SK-N-SH (cell line): ENCODE results near the gene CNGA3. TPM values are rescaled to one million over a fixed set of nuclear protein-coding genes. Genes with fewer than 3 reads are reported as not detected.
"Not testable (repeated sequence)": the region's sequence is repeated elsewhere in the genome, so short reads cannot be mapped to it uniquely, and the experiment has no call there.

Experiments
- CTCF ChIA-PET: fragments of 300-600, 350-600 bp; formaldehyde crosslinking; extraction: SDS; loops from one replicate; lab custom pipeline; 2021; lab: Yijun Ruan, JAX
- POLR2A ChIA-PET: fragments of 350-600 bp; sonication (Branson Sonifier 250); formaldehyde crosslinking; extraction: SDS; loops from one replicate; lab custom pipeline; 2020; ENCODE audit warnings: antibody characterized with exemption, inconsistent platforms; lab: Yijun Ruan, JAX
- DNase-seq: peaks from one replicate; pipeline ENCODE4 v3.0.0; 2012
- H2AFZ ChIP-seq: fragments of 200-600 bp; sonication (generic); 2 replicates; pipeline ENCODE4 v1.8.1; 2016; ENCODE audit warnings: antibody characterized with exemption, mild to moderate bottlenecking, low read depth
- H3F3A ChIP-seq: fragments of 200-600 bp; sonication (generic); replicated peaks from 2 replicates; pipeline ENCODE3; 2016; ENCODE audit warnings: antibody characterized with exemption, mild to moderate bottlenecking; ENCODE audit not compliant: insufficient read depth
- H3K27ac ChIP-seq, 2 experiments: fragments of 200-500 bp in 1 of 2; fragments of 200-600 bp in 1 of 2; sonication (Bioruptor generic) in 1 of 2; sonication (generic), shearing (Covaris generic) in 1 of 2; 2 replicates each; pipeline versions ENCODE4 v1.5.1 to v1.6.1; 2014 to 2016; ENCODE audit warnings: low read depth in 2 of 2, inconsistent platforms in 1 of 2, low read length in 1 of 2, mild to moderate bottlenecking in 1 of 2, mixed read lengths in 1 of 2
- H3K27me3 ChIP-seq: fragments of 200-600 bp; sonication (generic), shearing (Covaris generic); 2 replicates; pipeline ENCODE4 v1.6.1; 2016; ENCODE audit warnings: mixed run types; ENCODE audit not compliant: insufficient read depth
- H3K36me3 ChIP-seq, 2 experiments: fragments of 200-500 bp in 1 of 2; fragments of 200-600 bp in 1 of 2; sonication (Bioruptor generic) in 1 of 2; sonication (generic) in 1 of 2; replicated peaks in 1 of 2; 2 replicates each; pipeline versions ENCODE3 to v1.5.1; 2014 to 2016; ENCODE audit warnings: low read length in 1 of 2, mild to moderate bottlenecking in 1 of 2; ENCODE audit not compliant: insufficient read depth in 2 of 2, control insufficient read depth in 1 of 2
- H3K4me1 ChIP-seq, 2 experiments: fragments of 200-500 bp in 1 of 2; fragments of 200-600 bp in 1 of 2; sonication (Bioruptor generic) in 1 of 2; sonication (generic), shearing (Covaris generic) in 1 of 2; 2 replicates each; pipeline versions ENCODE4 v1.5.1 to v1.6.1; 2014 to 2016; ENCODE audit warnings: low read depth in 1 of 2, low read length in 1 of 2, mixed run types in 1 of 2; ENCODE audit not compliant: insufficient read depth in 2 of 2, control insufficient read depth in 1 of 2
- H3K4me2 ChIP-seq: fragments of 200-600 bp; sonication (generic), shearing (Covaris generic); 2 replicates; pipeline ENCODE4 v1.6.1; 2017; ENCODE audit warnings: mixed run types
- H3K4me3 ChIP-seq, 2 experiments: fragments of 200-500 bp in 1 of 2; fragments of 200-600 bp in 1 of 2; sonication (Bioruptor generic) in 1 of 2; sonication (generic), shearing (Covaris generic) in 1 of 2; 2 replicates each; pipeline versions ENCODE4 v1.5.1 to v1.8.1; 2014 to 2016; ENCODE audit warnings: low read depth in 2 of 2, inconsistent platforms in 1 of 2, low read length in 1 of 2, mild to moderate bottlenecking in 1 of 2, mixed read lengths in 1 of 2, moderate library complexity in 1 of 2
- H3K79me2 ChIP-seq: fragments of 200-600 bp; sonication (generic); 2 replicates; pipeline ENCODE4 v1.8.1; 2017; ENCODE audit warnings: mild to moderate bottlenecking; ENCODE audit not compliant: insufficient read depth
- H3K9ac ChIP-seq: fragments of 200-600 bp; sonication (generic); 2 replicates; pipeline ENCODE4 v1.6.1; 2017; ENCODE audit warnings: mixed run types
- H3K9me2 ChIP-seq: fragments of 200-600 bp; sonication (generic); 2 replicates; pipeline ENCODE4 v1.6.1; 2017; ENCODE audit warnings: mixed run types
- H3K9me3 ChIP-seq: fragments of 200-600 bp; sonication (generic); 2 replicates; pipeline ENCODE4 v1.6.1; 2017; ENCODE audit warnings: mixed run types, mild to moderate bottlenecking, moderate library complexity
- H4K20me1 ChIP-seq: fragments of 200-600 bp; sonication (generic); 2 replicates; pipeline ENCODE4 v1.6.1; 2017; ENCODE audit warnings: mild to moderate bottlenecking, mixed run types; ENCODE audit not compliant: insufficient read depth
- CTCF ChIP-seq: fragments of 200-600 bp; sonication (generic); IDR thresholded peaks from 2 replicates; pipeline ENCODE4 v1.6.1; 2017; ENCODE audit warnings: antibody characterized with exemption, mild to moderate bottlenecking, moderate library complexity
- EZH2phosphoT487 ChIP-seq: fragments of 200-600 bp; sonication (generic); IDR thresholded peaks from 2 replicates; pipeline ENCODE4 v1.6.1; 2017; ENCODE audit warnings: low read depth, mixed run types, mild to moderate bottlenecking, antibody characterized with exemption, moderate library complexity, borderline replicate concordance
- FOXJ3 ChIP-seq: sonication (generic); formaldehyde crosslinking; IDR thresholded peaks from 2 replicates; pipeline ENCODE4 v1.5.1; 2020; ENCODE audit warnings: mild to moderate bottlenecking, missing genetic modification reagents
- PBX3 ChIP-seq: IDR thresholded peaks from 2 replicates; pipeline ENCODE4; 2012
- RAD21 ChIP-seq: IDR thresholded peaks from 2 replicates; pipeline ENCODE4 v1.6.1; 2012; ENCODE audit warnings: mild to moderate bottlenecking, low read length
- RCOR1 ChIP-seq: fragments of 150-350 bp; IDR thresholded peaks from 2 replicates; pipeline ENCODE4 v1.6.1; 2017; ENCODE audit warnings: antibody characterized with exemption, low read length
- RFX5 ChIP-seq: IDR thresholded peaks from 2 replicates; pipeline ENCODE4 v1.6.1; 2012; ENCODE audit warnings: mild to moderate bottlenecking, improper control_type of control experiment, low read length
- WGBS: methylation state at CpG from one replicate; pipeline ENCODE4 v1.1.6; 2017; ENCODE audit warnings: low lambda C conversion rate; 5-methylcytosine and 5-hydroxymethylcytosine counted together
- polyA plus RNA-seq, 3 experiments: library from polyadenylated mRNA; depleted of rRNA; stranded (reverse); fragments of >200 nt; gene quantifications; 2 replicates each; pipeline ENCODE4 v1.2.3, GENCODE V29; 2012

Gene CNGA3
- polyA plus RNA-seq, 1 of the 3 experiments (the other 2 are of a cell fraction) = not detected

GRCh38 chr2:98412751-98413458, 66.6 kb downstream of the CNGA3 start (continued):
- TF ChIP-seq CTCF (peak; percentile 78), RAD21 (peak; percentile 91), PBX3 (no peak), RCOR1 (peak; percentile 62; the same call in 1 of the 2 replicates), FOXJ3 (CRISPR knock-in tag) (no peak), EZH2phosphoT487 (no peak), RFX5 (no peak)

GRCh38 chr2:98414246-98414645, 68.0 kb downstream of the CNGA3 start:
- H3K9me2 ChIP-seq, H3K9ac ChIP-seq, H3K79me2 ChIP-seq, H3K4me3 ChIP-seq, H3K27ac ChIP-seq, CTCF ChIA-PET, H4K20me1 ChIP-seq, H3K27me3 ChIP-seq, DNase-seq, H3K9me3 ChIP-seq, H2AFZ ChIP-seq, H3F3A ChIP-seq, H3K36me3 ChIP-seq, POLR2A ChIA-PET, H3K4me2 ChIP-seq, H3K4me1 ChIP-seq: not testable (repeated sequence)
- WGBS = 62% methylated on average over 6 of the region's 7 CpGs

- H3K4me3 ChIP-seq, H3K4me1 ChIP-seq, H3K9me2 ChIP-seq, H3F3A ChIP-seq, H2AFZ ChIP-seq, H3K4me2 ChIP-seq, H3K36me3 ChIP-seq, H3K9me3 ChIP-seq, H3K27me3 ChIP-seq, POLR2A ChIA-PET, H3K9ac ChIP-seq, DNase-seq, H3K79me2 ChIP-seq, H3K27ac ChIP-seq, H4K20me1 ChIP-seq: not testable (repeated sequence)
- CTCF ChIA-PET = interaction anchor here (1.0 kb wide), 1 partner anchor 422 kb away, joined by 3 read pairs; no protein-coding TSS in a partner anchor
- 68% methylated on average over 9 of the region's 9 CpGs for WGBS
Measured at GRCh38 chr2:98415719-98416248, 69.5 kb downstream of the CNGA3 start.
